Raji (cell line): ENCODE measurements around the gene ATP6V1E1.

Source experiments
- POLR2A ChIP-seq: IDR thresholded peaks from 2 replicates; pipeline ENCODE4 v1.6.1; 2011; ENCODE audit warnings: low read depth, low read length, control low read depth; ENCODE audit not compliant: insufficient read depth

ATP6V1E1 gene

GRCh38 chr22:17638182-17638431 lies 9.6 kb upstream of the ATP6V1E1 start:
- no peak for TF ChIP-seq POLR2A

GRCh38 chr22:17637490-17638181 lies 9.1 kb upstream of the ATP6V1E1 start:
- TF ChIP-seq POLR2A, result no peak

GRCh38 chr22:17634696-17635095 lies 6.1 kb upstream of the ATP6V1E1 start:
- TF ChIP-seq POLR2A, result no peak

DNA sequence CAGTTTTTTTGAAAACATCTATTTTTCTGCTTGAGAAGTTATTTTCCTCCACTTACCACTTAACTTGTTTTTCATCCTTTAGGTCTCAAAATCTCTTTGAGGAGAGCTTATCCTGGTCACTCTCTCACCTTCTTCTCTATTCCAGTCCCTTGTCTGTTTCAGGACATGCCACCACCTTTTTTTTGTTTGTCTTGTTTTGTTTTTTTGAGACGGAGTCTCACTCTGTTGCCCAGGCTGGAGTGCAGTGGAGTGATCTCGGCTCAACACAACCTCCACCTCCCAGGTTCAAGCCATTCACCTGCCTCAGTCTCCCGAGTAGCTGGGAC lies 5.4 kb upstream of the ATP6V1E1 start:
- TF ChIP-seq POLR2A, result no peak

GRCh38 chr22:17633217-17633997 lies 4.9 kb upstream of the ATP6V1E1 start:
- TF ChIP-seq POLR2A, result no peak

DNA sequence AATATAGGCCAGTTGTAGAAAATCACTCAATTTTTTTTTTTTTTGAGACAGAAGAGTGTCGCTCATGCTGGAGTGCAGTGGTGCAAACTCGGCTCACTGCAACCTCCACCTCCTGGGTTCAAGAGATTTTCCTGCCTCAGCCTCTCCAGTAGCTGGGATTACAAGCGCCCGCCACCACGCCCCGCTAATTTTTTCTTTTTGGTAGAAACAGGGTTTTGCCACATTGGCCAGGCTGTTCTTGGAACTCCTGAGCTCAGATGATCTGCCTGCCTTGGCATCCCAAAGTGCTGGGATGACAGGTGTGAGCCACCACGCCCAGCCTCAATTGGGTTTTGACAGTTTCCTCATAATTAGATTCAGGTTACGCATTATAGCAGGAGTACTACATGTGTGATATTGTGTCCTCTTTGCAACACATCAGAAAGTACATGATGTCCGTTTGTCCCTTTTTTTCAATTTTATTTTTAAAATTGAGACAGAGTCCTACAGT lies 2.6 kb upstream of the ATP6V1E1 start:
- no peak for TF ChIP-seq POLR2A

GRCh38 chr22:17629641-17630040 lies 1.1 kb upstream of the ATP6V1E1 start:
- TF ChIP-seq POLR2A, result no peak

DNA sequence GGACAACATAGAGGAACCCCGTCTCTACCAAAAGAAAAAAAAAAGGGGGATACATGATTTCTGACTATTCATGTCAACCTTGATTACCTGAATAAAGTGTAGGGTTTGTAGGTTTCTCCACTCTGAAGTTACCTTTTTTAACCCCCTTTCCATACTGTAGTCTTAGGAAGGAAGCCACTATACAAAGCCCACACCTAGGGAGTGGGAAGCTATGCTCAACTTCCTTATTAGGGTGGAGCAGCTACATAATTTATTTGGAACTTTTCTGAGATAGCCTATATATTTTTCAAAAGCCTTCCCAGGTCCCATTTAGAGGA lies 582 bp upstream of the ATP6V1E1 start:
- no peak for TF ChIP-seq POLR2A

- no peak for TF ChIP-seq POLR2A
Observed at GRCh38 chr22:17627961-17628405, 566 bp downstream of the ATP6V1E1 start.

- TF ChIP-seq POLR2A, result no peak
Observed at GRCh38 chr22:17613280-17613679, 15.3 kb downstream of the ATP6V1E1 start.

GRCh38 chr22:17612057-17612456 lies 16.5 kb downstream of the ATP6V1E1 start:
- no peak for TF ChIP-seq POLR2A

DNA sequence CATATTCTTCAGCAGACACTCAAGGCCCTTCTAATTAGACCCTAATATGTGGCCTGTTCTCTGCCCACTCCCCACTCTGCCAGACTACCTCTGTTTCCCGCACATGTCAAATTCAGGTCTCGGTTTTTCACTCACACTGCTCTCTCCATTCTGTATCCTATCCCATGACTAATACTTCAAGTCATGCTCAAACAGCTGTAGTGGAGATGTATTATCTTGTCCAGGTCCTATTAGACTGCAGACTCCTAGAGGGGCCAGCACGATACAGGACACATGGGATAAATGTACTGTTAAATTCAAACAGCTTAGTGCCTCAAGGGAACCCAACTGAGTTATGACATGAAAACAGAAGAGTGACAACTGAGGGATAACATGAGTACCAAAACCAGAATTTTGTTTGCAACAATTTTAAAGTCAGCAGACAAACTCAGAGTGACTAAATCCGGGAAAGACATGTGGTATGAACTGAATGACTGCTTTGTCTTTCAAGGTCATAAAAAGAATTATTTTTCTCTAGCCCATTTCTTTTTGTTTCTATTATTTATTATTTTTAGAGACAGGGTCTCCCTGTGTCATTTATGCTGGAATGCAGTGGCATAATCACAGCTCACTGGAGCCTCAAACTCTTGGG lies 20.5 kb downstream of the ATP6V1E1 start:
- TF ChIP-seq POLR2A, result no peak

- no peak for TF ChIP-seq POLR2A
Observed at GRCh38 chr22:17606496-17606895, 22.1 kb downstream of the ATP6V1E1 start.

DNA sequence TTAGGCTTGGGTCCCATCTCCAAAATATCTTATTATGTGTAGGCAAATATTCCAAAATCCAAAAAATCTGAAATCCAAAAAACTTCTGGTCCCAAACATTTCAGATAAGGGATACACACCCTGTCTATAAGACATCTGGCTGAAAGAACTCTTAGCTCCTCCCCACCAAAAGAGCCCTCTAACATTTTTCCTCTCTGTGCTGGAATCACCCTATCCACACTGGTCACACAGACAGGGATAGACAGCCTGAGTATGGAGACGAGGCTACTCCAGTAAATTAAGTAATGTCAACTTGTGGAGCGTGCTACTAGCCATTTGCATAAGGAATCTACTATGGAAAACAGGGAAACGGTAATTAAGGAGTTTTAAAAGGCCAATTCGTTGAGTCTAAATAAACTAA lies 24.9 kb downstream of the ATP6V1E1 start:
- no peak for TF ChIP-seq POLR2A

- TF ChIP-seq POLR2A, result no peak
Observed at GRCh38 chr22:17601031-17601430, 27.5 kb downstream of the ATP6V1E1 start.

GRCh38 chr22:17598318-17598717 lies 30.2 kb downstream of the ATP6V1E1 start:
- no peak for TF ChIP-seq POLR2A
